ENCODE measurements around the gene NR1H2.
A peak's percentile ranks its signal among the peaks of the same experiment; 100 is the strongest.

NR1H2 gene

GRCh38 chr19:50427318-50427925 is 51.2 kb downstream of the NR1H2 start:
- no peak for DNase-seq

DNA sequence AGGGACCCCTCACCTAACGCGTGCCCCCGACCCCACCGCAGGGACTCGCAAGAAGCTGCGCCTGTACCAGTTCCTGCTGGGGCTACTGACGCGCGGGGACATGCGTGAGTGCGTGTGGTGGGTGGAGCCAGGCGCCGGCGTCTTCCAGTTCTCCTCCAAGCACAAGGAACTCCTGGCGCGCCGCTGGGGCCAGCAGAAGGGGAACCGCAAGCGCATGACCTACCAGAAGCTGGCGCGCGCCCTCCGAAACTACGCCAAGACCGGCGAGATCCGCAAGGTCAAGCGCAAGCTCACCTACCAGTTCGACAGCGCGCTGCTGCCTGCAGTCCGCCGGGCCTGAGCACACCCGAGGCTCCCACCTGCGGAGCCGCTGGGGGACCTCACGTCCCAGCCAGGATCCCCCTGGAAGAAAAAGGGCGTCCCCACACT is 51.8 kb downstream of the NR1H2 start:
- DNase-seq = peak; percentile 51

GRCh38 chr19:50428772-50429463 is 52.7 kb downstream of the NR1H2 start:
- DNase-seq = no peak

GRCh38 chr19:50430888-50431342 is 54.7 kb downstream of the NR1H2 start:
- no peak for DNase-seq

- DNase-seq = peak; percentile 92
Measured at GRCh38 chr19:50431343-50432220, 55.3 kb downstream of the NR1H2 start.

DNA sequence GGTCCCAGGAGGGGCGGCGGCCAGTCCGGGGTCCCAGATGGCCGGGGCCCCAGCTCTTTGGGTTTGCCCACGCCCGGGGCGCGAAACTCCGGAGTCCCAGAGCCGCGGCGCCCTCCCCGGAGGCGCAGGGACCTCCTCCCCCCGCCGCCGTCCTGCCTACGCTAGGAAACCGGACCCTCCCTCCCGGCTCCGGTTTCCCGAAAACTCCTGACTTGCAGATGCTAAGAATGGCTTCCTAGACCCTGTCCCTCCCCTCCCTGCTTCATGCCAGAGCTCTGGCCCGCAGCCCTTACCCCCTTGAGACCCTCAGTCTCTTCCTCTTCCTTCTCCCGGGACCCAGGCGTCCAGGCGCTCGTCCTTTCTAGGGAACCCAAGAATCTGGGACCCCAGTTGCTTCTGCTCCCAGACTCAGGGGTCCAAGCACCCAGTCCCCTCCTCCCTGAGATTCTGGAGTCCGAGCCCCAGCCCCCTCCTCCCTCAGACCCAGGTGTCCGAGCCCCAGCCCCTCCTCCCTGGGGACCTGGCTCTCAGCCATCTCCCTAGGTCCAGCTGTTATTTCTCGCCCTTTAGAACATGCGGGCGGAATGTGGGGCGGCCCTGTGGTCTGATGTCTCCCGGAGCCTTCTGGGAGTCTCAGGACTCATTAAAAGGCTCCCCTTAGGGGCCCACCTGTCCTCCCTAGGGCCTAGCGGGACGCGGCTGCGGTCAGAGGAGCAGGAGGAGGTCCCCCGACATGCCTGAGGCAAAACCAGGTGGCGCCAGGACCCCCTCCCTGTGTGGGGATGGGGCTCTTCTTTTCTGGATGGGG is 56.2 kb downstream of the NR1H2 start, which contains the start of gene MYBPC2:
Gene MYBPC2, plus strand, starts transcription at position 672 of the 808 bp plus-strand sequence. Its CDS starts 62 bp downstream, at position 734.
- no peak for DNase-seq

Measured in CD4-positive, alpha-beta T cell treated with Interleukin-10 for 1 hour (primary cell).